GM18867 (cell line): Measurements from ENCODE around the gene MRPL53.

Source experiments
- ATAC-seq: cut with Tn5 transposase; IDR thresholded peaks from one replicate; pipeline ENCODE4 v1.9.1; 2021; ENCODE audit warnings: mild to moderate bottlenecking, moderate library complexity; ENCODE audit not compliant: unreplicated experiment

The MRPL53 gene

DNA sequence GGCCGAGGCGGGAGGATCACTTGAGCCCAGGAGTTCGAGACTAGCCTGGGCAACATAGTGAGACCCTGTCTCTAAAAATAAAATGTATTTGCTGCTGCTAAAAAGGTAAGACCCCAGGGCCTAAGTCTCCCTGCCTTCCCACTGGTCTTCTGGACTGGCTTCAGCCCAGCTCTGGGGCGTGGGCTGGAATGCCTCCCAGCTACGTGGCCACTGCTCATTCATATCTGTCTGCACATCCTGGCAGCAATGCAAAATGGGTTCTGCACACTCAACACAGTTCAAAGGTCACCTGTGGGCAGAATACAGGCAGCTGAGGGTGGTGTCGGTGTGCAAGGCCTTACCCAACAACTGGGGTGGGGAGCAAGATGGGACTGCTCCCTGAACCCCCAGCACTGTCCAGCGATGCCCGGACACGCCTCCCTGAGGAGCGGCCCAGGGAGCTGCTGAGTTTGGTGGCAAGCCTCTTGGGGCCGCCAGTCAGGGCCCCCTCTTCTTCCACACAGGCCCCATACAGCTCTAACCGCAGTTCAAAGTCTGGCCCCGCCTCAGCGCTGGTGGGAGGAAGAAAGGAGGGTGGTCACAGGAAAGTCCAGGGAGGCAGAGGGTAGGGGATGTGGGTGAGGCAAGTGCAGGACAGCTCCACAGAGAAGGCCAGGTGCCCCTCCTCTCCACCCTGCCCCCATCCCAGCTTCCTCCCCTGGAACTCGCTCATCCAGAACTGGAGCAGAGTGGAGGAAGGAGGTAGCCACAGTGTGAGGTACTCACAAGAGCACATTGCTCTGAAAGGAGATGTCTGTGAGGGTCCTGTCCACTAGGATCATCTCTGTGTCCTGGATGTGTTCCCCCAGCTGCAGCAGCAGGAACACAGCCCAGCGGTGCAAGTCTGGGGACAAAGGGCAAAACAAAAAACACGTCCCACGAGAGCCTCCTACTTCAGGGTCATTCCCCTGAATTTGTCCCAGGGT lies 42.7 kb downstream of the MRPL53 start:
- no peak for ATAC-seq

DNA sequence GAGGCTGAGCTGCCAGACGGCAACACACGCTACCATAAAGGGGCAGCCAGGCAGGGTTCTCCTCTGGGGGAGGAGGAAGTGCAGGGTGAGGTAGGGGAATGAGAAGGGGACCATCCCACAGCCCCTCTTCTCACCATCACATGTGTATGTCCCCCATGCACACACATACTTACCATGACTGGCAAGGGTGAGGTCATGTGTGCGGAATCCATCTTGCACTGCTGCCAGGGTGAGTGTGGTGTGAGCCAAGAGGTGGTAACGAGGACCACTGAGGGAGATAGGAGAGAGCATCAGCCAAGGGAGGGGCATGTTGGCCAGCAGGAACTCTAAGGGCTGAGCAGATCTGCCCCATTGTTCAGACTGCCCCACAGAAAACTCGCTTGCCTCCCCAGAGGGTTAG lies 43.8 kb downstream of the MRPL53 start:
- ATAC-seq = no peak

DNA sequence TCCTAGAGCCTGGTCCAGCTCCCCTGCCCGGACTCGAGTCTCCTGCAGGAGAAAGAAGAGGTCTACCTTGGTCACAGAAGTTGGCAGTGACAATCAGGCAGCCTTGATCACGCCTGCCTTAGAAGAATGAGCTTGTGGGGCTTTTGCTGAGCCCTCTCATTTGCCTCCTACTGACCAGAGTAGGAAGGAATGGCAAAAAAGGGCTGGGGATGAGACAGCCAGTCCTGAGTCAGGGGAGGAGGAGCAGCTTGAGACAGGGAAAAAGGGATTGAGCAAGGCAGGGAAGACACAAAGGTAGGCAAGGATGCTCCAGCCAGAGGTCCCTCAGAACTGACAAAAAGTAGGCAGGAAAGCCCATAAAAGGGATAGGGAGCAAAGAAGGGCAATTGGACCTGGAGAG lies 44.9 kb downstream of the MRPL53 start:
- ATAC-seq = no peak

DNA sequence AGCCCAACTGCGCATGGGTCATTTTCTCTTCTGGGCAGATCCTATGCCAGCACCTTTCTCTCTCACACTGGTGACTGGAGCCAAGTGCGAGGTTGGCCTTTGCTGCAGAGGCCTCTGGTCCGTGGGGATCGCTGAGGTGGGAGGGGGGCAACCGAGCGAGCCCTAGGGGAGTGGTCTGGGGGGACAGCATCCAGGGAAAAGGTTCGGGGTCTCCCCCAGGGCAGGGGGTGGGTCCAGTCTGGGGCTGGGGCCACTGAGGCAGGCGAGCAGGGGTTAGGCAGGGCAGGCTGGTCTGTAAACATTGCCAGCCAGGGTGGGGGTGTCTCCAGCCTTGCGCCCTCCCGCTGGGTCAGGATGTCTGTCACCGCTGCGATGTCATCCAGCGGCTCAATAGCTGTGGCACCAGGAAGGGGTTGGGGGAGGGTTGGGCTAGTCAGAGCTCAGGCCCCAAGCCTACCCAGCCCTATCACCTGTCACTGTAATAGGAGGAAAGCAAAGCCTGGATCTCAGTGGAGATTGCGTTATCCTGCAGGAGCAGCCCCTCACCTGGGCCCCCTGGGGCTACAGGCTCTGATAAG lies 46.2 kb downstream of the MRPL53 start:
- ATAC-seq = no peak

DNA sequence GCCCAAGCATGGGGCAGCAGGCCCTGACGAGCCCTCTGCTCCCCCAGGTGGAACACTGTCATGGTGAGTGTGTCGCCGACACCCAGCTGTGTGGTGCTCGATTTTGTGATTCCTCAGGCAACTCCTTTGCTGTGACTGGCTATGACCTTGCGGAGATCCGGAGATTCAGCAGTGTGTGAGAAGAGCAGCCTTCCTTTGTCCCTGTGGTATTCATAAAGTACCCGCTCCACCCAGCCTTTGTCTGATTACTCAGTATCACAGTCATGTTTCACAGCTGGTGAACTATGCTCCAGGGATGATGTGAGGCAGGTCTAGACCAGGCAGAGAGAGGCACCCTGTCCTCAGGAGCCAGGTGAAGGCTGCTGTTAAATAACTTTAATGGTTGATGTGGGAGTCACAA lies 47.0 kb downstream of the MRPL53 start:
- ATAC-seq = no peak

DNA sequence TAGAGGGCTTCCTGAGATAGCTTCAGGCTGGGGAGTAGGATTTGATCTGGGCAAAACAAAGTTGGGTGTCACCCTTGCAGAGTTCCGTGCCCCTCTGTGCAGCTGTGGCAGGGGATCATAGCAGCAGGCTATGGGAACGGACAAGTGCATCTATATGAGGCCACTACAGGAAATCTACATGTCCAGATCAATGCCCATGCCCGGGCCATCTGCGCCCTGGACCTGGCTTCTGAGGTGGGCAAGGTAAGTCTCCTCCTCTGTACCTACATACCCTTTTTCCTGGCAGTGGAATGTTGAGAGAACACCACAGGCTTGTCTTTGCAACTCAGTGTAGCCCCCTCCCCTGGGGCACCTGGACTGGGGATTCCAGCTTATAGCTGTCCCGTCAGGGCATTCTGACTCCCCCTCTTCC lies 47.5 kb downstream of the MRPL53 start:
- ATAC-seq = no peak

DNA sequence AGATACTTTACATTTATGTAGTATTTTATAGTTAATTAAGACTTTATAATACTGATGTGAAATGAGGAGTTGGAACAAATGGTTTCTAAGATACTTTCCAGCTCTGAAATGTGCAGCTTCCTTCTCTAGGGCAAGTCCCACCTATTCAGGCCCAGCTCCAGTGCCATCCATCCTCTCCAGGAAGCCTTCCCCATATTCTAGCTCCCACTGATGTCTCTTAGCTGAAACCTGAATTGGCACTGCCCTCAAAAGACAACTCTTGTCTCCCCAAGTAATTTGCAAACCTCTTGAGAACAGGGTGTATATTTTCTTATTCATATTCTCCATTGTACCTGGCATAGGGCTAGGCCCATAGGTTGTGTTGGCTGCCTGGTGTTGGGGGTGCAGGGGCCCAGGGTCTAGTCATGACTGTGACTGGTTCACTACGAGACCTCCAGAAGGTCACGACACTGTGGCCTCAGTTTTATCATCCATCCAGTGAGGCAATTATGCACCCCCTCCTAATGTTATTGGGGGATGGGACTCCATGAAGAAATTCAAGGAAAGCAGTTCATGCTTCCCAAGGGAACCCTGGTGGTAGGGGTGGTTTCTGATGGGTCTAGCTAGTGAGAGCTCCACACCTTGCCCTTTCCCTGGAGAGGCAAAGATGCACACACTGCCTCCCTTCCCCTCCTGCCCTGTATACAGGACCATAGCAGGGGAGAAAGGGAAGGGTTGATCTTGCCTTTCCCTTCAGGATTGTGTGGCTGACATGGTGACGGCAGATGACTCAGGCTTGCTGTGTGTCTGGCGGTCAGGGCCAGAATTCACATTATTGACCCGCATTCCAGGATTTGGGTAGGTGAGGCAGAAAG lies 48.1 kb downstream of the MRPL53 start:
- ATAC-seq = no peak

DNA sequence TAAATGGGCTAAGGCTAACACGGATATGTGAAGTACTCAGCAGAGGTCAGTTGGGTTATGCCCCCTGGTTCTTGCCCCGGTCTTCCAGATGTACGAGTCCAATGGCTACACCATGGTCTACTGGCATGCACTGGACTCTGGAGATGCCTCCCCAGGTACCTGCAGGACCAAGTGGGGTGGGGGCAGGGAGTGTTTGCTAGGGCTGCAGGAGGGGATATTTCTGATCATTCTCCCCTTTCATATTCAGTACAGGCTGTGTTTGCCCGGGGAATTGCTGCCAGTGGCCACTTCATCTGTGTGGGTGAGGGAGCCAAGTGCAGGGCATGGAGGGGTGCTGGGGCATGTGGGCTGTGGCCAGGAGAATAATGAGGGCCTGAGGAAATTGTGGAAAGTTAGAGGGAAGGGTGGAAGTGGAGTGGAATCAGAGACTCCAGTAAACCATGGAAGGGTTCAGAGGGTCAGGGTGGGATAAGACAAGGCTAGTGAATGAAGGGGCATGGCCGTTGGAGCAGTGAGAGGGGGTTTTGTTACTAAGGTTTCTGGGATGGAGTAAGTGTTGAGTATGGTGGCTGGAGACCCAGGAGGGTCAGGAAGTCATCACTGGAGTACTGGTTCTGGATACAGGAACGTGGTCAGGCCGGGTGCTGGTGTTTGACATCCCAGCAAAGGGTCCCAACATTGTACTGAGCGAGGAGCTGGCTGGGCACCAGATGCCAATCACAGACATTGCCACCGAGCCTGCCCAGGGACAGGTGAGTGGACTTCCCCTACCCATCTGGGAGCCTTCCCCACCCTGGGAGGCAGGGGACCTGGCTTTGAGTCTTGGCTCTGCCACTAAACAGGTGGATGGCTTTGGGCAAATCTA lies 49.0 kb downstream of the MRPL53 start:
- ATAC-seq = no peak
